ENCODE results near the gene MCF2L. TPM values are rescaled to one million over a fixed set of nuclear protein-coding genes. Genes with fewer than 3 reads are reported as not detected.

Gene MCF2L
- total and polyA plus RNA-seq, 10 of the 15 experiments (the other 5 are each of a cell fraction or from before 2014, with no cell fraction given), result 0.06 to 1.1 (median 0.21) TPM; not detected in 2

DNA sequence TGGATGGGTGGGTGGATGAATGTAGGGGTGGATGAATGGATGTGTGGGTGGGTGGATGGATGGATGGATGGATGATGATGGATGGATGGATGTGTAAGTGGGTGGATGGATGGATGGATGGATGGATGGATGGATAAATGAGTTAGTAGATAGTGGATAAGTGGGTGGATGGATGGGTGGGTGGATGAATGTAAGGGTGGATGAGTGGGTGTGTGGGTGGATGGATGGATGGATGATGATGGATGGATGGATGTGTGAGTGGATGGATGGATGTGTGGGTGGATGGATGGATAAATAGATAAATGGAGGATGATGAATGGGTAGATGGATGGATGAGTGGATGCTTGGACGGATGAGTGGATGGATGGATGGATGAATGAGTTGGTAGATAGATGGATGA is 3.2 kb downstream of the MCF2L start:
- 14% methylated on average over 1 of the region's 1 CpG for WGBS (ENCODE audit: insufficient coverage, insufficient replicate concordance, low lambda C conversion rate, missing lambda C conversion rate)
- no peak for ATAC-seq
- Histone ChIP-seq H3K36me3 (ENCODE audit: control insufficient read depth in 2 of 2, insufficient read depth in 2 of 2, low read length in 1 of 2) (no peaks in the 10 kb centered on the region), H4K20me1 (ENCODE audit: control insufficient read depth, insufficient read depth) (no peaks in the 10 kb centered on the region), H3K4me1 (ENCODE audit: control insufficient read depth, insufficient read depth, low read length) (no peaks in the 10 kb centered on the region), H3K4me2 (ENCODE audit: control insufficient read depth, insufficient read depth) (no peak overlapping the region), H3K4me3 (no peak overlapping the region), H3K27ac (ENCODE audit: control insufficient read depth, insufficient read depth) (no peak overlapping the region), H3K79me2 (ENCODE audit: control insufficient read depth, insufficient read depth, low read length) (no peaks in the 10 kb centered on the region), H3K9me3 (replicated peaks; ENCODE audit: control insufficient read depth, insufficient read depth, low read length) (no peaks in the 10 kb centered on the region), H2AFZ (ENCODE audit: control insufficient read depth, low read depth, low read length) (no peak overlapping the region), H3K9ac (ENCODE audit: control insufficient read depth, insufficient read depth, low read length) (no peak overlapping the region), H3K27me3 (replicated peaks in 1 of 2; ENCODE audit: control insufficient read depth in 2 of 2, insufficient read depth in 2 of 2, low read length in 1 of 2) (peaks cover 0 to 2% of the 10 kb centered on the region in 2 experiments; a peak in 2 of 4 replicates)
- in situ Hi-C loops (cut with MboI), result no loop called here
- SMC1A ChIA-PET (ENCODE audit: uncharacterized antibody, unreplicated experiment), result no interaction called here
- POLR2A ChIA-PET, result no interaction called here
- TF ChIP-seq TCF3 (IDR thresholded peaks at IDR 0.05; ENCODE audit: borderline replicate concordance, insufficient read depth, low read depth, low read length) (no peak), YY1 (IDR thresholded peaks at IDR 0.05; ENCODE audit: low read depth, low read length) (no peak), PRDM15 (CRISPR knock-in tag; IDR thresholded peaks at IDR 0.05) (no peak), ETV6 (conservative IDR thresholded peaks at IDR 0.05 in 1 of 2, IDR thresholded peaks at IDR 0.05 in 1 of 2; ENCODE audit: borderline replicate concordance in 1 of 2, low read depth in 1 of 2) (no peak), ZNF687 (IDR thresholded peaks at IDR 0.05) (no peak)
- no TSS peak for BruUV-seq (replicated peaks)
- DNase-seq (ENCODE audit: low read depth, low spot score), result no peak
- RAD21 ChIA-PET (ENCODE audit: unreplicated experiment), result no interaction called here
- CTCF ChIA-PET, result no interaction called here
- intact Hi-C loops (cut with micrococcal nuclease; ENCODE audit: unreplicated experiment), result no loop called here
- no peak for FAIRE-seq
